IPS-18a (cell line): ENCODE data around the gene SCRN2.

ENCODE experiments used
- H3K27ac ChIP-seq: one replicate; pipeline ENCODE4 v1.5.1; 2013; ENCODE audit warnings: low read length
- H3K27me3 ChIP-seq: one replicate; pipeline ENCODE4 v1.6.1; 2013; ENCODE audit warnings: mild to moderate bottlenecking, low read length; ENCODE audit not compliant: control insufficient read depth, insufficient read depth
- H3K36me3 ChIP-seq: one replicate; pipeline ENCODE4 v1.6.1; 2013; ENCODE audit warnings: low read depth, low read length; ENCODE audit not compliant: control insufficient read depth
- H3K4me1 ChIP-seq: one replicate; pipeline ENCODE4 v1.6.1; 2013; ENCODE audit warnings: low read depth, low read length; ENCODE audit not compliant: control insufficient read depth
- H3K4me3 ChIP-seq: one replicate; pipeline ENCODE4 v1.5.1; 2013; ENCODE audit warnings: low read length
- H3K9ac ChIP-seq: one replicate; pipeline ENCODE4 v1.6.1; 2013; ENCODE audit warnings: mild to moderate bottlenecking, low read length, moderate library complexity
- H3K9me3 ChIP-seq: one replicate; pipeline ENCODE4 v1.6.1; 2013; ENCODE audit warnings: low read depth, low read length; ENCODE audit not compliant: control insufficient read depth

Gene SCRN2

GRCh38 chr17:47789611-47790561 lies 51.2 kb downstream of the SCRN2 start:
- Histone ChIP-seq H3K27me3 (peaks cover 75% of the 10 kb centered on the region), H3K9me3 (no peaks in the 10 kb centered on the region), H3K9ac (peak overlapping the region; percentile 32), H3K36me3 (no peaks in the 10 kb centered on the region), H3K4me3 (peak overlapping the region; percentile 68), H3K27ac (no peak overlapping the region), H3K4me1 (peaks cover 3% of the 10 kb centered on the region)
